ENCODE results near the gene TRIM71. TPM values are rescaled to one million over a fixed set of nuclear protein-coding genes. Genes with fewer than 3 reads are reported as not detected.

Gene TRIM71
- total and polyA plus RNA-seq, 2 of the 13 experiments (the other 11 are each of a cell fraction or from before 2014, with no cell fraction given) = 21.7 to 76.9 TPM

DNA sequence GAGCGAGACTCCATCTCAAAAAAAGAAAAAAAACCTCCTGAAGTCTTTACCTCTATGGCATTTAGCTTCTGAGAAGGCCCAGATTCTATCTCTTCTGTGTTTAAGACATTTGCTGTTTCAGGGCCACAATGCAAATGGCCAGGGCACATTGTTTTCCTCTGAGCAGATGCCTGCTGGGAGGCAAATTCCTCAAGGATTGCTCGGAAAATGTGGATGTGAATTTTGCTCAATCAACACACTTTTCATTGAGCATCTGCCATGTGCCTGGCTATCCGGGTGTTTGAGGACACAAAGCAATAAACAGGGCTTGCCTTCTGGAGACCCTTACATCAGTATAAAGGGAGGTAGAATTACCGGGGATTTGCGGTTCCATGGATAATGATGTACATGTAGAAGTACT is 20.0 kb downstream of the TRIM71 start:
- BruUV-seq (replicated peaks) = no TSS peak
- ChIA-PET POLR2A (interaction anchor here (0.5 to 4.0 kb wide), 5 partner anchors 9 to 35 kb away, joined by 3 to 27 read pairs (median 4); no protein-coding TSS in a partner anchor), CTCF (ENCODE audit: low intra/inter-chr PET ratio, low total read pairs) (no interaction called here)
- H3K27me3 ChIP-seq (ENCODE audit: control insufficient read depth in 1 of 2, insufficient read depth in 2 of 2, low read length in 2 of 2) = no peaks in the 10 kb centered on the region
- FAIRE-seq = no peak
- peak overlapping the region; percentile 100 for H3K27ac ChIP-seq (ENCODE audit: extremely low read length, insufficient read depth, low read length)
- peak overlapping the region in 1 of 3 experiments; percentile 23; a peak in 1 of 6 replicates for H3K4me3 ChIP-seq (replicated peaks in 1 of 3; ENCODE audit: insufficient read depth in 1 of 3, low read depth in 2 of 3, low read length in 3 of 3)
- intact Hi-C loops (cut with micrococcal nuclease; ENCODE audit: unreplicated experiment) (no loop called here), in situ Hi-C loops (cut with HindIII; ENCODE audit: extremely low pct_ligation_motif_present, low pct_unique_long_range_greater_than_20kb) (no loop called here)
- peaks cover 0 to 15% of the 10 kb centered on the region in 2 experiments; a peak in 1 of 5 replicates for H3K36me3 ChIP-seq (replicated peaks in 1 of 2; ENCODE audit: control insufficient read depth in 1 of 2, insufficient read depth in 2 of 2, low read length in 2 of 2)
- H3K4me1 ChIP-seq (ENCODE audit: insufficient read depth, low read length) = peaks cover 99% of the 10 kb centered on the region
- H3K4me2 ChIP-seq (ENCODE audit: low read depth, low read length) = peak overlapping the region; percentile 88
- H3K9me3 ChIP-seq (ENCODE audit: low read length) = no peaks in the 10 kb centered on the region
- WGBS (ENCODE audit: low lambda C conversion rate) = 49% methylated on average over 5 of the region's 5 CpGs
- peak overlapping the region; percentile 31; the same call in 1 of the 2 replicates for H3K9ac ChIP-seq (ENCODE audit: insufficient read depth, low read depth, low read length)
- H3K79me2 ChIP-seq (ENCODE audit: insufficient read depth, low read length) = peaks cover 99% of the 10 kb centered on the region
- no peak for DNase-seq (ENCODE audit: low spot score)
- H2AFZ ChIP-seq (ENCODE audit: low read length) = no peak overlapping the region
- no peak for ATAC-seq
- peaks cover 80% of the 10 kb centered on the region for H4K20me1 ChIP-seq (ENCODE audit: insufficient read depth, low read length)
- TF ChIP-seq GATA4 (IDR thresholded peaks at IDR 0.05; ENCODE audit: borderline replicate concordance, low read depth) (no peak), YEATS2 (CRISPR knock-in tag; IDR thresholded peaks at IDR 0.05; ENCODE audit: borderline replicate concordance) (no peak), RFX1 (IDR thresholded peaks at IDR 0.05) (no peak), ATF7 (IDR thresholded peaks at IDR 0.05) (no peak), ATF7 (CRISPR knock-in tag; IDR thresholded peaks at IDR 0.05) (no peak), ZNF550 (CRISPR knock-in tag; IDR thresholded peaks at IDR 0.05; ENCODE audit: borderline replicate concordance) (no peak), ZNF530 (CRISPR knock-in tag; IDR thresholded peaks at IDR 0.05; ENCODE audit: low read depth) (no peak), ZBTB1 (CRISPR knock-in tag; IDR thresholded peaks at IDR 0.05; ENCODE audit: borderline replicate concordance) (no peak), TARDBP (CRISPR knock-in tag; IDR thresholded peaks at IDR 0.05) (no peak), ZSCAN12 (CRISPR knock-in tag; IDR thresholded peaks at IDR 0.05) (no peak)
- TF ChIP-seq, protein P1, sequence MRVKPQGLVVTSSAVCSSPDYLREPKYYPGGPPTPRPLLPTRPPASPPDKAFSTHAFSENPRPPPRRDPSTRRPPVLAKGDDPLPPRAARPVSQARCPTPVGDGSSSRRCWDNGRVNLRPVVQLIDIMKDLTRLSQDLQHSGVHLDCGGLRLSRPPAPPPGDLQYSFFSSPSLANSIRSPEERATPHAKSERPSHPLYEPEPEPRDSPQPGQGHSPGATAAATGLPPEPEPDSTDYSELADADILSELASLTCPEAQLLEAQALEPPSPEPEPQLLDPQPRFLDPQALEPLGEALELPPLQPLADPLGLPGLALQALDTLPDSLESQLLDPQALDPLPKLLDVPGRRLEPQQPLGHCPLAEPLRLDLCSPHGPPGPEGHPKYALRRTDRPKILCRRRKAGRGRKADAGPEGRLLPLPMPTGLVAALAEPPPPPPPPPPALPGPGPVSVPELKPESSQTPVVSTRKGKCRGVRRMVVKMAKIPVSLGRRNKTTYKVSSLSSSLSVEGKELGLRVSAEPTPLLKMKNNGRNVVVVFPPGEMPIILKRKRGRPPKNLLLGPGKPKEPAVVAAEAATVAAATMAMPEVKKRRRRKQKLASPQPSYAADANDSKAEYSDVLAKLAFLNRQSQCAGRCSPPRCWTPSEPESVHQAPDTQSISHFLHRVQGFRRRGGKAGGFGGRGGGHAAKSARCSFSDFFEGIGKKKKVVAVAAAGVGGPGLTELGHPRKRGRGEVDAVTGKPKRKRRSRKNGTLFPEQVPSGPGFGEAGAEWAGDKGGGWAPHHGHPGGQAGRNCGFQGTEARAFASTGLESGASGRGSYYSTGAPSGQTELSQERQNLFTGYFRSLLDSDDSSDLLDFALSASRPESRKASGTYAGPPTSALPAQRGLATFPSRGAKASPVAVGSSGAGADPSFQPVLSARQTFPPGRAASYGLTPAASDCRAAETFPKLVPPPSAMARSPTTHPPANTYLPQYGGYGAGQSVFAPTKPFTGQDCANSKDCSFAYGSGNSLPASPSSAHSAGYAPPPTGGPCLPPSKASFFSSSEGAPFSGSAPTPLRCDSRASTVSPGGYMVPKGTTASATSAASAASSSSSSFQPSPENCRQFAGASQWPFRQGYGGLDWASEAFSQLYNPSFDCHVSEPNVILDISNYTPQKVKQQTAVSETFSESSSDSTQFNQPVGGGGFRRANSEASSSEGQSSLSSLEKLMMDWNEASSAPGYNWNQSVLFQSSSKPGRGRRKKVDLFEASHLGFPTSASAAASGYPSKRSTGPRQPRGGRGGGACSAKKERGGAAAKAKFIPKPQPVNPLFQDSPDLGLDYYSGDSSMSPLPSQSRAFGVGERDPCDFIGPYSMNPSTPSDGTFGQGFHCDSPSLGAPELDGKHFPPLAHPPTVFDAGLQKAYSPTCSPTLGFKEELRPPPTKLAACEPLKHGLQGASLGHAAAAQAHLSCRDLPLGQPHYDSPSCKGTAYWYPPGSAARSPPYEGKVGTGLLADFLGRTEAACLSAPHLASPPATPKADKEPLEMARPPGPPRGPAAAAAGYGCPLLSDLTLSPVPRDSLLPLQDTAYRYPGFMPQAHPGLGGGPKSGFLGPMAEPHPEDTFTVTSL (CRISPR knock-in tag; IDR thresholded peaks at IDR 0.05; ENCODE audit: borderline replicate concordance) = no peak
- TF ChIP-seq, protein P2, sequence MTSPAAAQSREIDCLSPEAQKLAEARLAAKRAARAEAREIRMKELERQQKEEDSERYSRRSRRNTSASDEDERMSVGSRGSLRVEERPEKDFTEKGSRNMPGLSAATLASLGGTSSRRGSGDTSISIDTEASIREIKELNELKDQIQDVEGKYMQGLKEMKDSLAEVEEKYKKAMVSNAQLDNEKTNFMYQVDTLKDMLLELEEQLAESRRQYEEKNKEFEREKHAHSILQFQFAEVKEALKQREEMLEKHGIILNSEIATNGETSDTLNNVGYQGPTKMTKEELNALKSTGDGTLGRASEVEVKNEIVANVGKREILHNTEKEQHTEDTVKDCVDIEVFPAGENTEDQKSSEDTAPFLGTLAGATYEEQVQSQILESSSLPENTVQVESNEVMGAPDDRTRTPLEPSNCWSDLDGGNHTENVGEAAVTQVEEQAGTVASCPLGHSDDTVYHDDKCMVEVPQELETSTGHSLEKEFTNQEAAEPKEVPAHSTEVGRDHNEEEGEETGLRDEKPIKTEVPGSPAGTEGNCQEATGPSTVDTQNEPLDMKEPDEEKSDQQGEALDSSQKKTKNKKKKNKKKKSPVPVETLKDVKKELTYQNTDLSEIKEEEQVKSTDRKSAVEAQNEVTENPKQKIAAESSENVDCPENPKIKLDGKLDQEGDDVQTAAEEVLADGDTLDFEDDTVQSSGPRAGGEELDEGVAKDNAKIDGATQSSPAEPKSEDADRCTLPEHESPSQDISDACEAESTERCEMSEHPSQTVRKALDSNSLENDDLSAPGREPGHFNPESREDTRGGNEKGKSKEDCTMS (CRISPR knock-in tag; conservative IDR thresholded peaks at IDR 0.05) = no peak
- TF ChIP-seq, protein P3, sequence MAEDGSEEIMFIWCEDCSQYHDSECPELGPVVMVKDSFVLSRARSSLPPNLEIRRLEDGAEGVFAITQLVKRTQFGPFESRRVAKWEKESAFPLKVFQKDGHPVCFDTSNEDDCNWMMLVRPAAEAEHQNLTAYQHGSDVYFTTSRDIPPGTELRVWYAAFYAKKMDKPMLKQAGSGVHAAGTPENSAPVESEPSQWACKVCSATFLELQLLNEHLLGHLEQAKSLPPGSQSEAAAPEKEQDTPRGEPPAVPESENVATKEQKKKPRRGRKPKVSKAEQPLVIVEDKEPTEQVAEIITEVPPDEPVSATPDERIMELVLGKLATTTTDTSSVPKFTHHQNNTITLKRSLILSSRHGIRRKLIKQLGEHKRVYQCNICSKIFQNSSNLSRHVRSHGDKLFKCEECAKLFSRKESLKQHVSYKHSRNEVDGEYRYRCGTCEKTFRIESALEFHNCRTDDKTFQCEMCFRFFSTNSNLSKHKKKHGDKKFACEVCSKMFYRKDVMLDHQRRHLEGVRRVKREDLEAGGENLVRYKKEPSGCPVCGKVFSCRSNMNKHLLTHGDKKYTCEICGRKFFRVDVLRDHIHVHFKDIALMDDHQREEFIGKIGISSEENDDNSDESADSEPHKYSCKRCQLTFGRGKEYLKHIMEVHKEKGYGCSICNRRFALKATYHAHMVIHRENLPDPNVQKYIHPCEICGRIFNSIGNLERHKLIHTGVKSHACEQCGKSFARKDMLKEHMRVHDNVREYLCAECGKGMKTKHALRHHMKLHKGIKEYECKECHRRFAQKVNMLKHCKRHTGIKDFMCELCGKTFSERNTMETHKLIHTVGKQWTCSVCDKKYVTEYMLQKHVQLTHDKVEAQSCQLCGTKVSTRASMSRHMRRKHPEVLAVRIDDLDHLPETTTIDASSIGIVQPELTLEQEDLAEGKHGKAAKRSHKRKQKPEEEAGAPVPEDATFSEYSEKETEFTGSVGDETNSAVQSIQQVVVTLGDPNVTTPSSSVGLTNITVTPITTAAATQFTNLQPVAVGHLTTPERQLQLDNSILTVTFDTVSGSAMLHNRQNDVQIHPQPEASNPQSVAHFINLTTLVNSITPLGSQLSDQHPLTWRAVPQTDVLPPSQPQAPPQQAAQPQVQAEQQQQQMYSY (CRISPR knock-in tag; IDR thresholded peaks at IDR 0.05) = peak; percentile 79; the same call in 1 of the 2 replicates

Data from HepG2 (cell line).